Fibroblast of lung (primary cell): ENCODE measurements around the gene MYO1A. TPM values are rescaled to one million over a fixed set of nuclear protein-coding genes. Genes with fewer than 3 reads are reported as not detected.
"Not testable (repeated sequence)": the region's sequence is repeated elsewhere in the genome, so short reads cannot be mapped to it uniquely, and the experiment has no call there.

Experiments used
- DNase-seq, 2 donors: peaks; one replicate each; pipeline versions ENCODE4 v3.0.0 to v3.0.0-alpha.2; 2010; ENCODE audit warnings: low read depth in 2 of 2
- H2AFZ ChIP-seq: 2 replicates; pipeline ENCODE4 v1.5.1; 2012; ENCODE audit warnings: low read length, control low read depth, inconsistent platforms
- H3K27ac ChIP-seq: 2 replicates; pipeline ENCODE4 v1.5.1; 2011; ENCODE audit warnings: low read length, control low read depth; ENCODE audit not compliant: insufficient read depth
- H3K27me3 ChIP-seq: 2 replicates; pipeline ENCODE4 v1.5.1; 2011; ENCODE audit warnings: mild to moderate bottlenecking, low read length; ENCODE audit not compliant: control insufficient read depth, insufficient read depth
- H3K36me3 ChIP-seq: 2 replicates; pipeline ENCODE4 v1.5.1; 2011; ENCODE audit warnings: low read length; ENCODE audit not compliant: control insufficient read depth, insufficient read depth
- H3K4me1 ChIP-seq: 2 replicates; pipeline ENCODE4 v1.5.1; 2011; ENCODE audit warnings: low read length; ENCODE audit not compliant: control insufficient read depth, insufficient read depth; ENCODE audit errors: extremely low read depth
- H3K4me2 ChIP-seq: 2 replicates; pipeline ENCODE4 v1.5.1; 2011; ENCODE audit warnings: low read length, control low read depth; ENCODE audit not compliant: insufficient read depth; ENCODE audit errors: extremely low read depth
- H3K4me3 ChIP-seq, 4 experiments: fragments of 200-600 bp in 1 of 4; sonication (generic) in 1 of 4; replicated peaks in 1 of 4; 2 replicates each; pipeline ENCODE4 v1.5.1; 2011 to 2016; ENCODE audit warnings: low read length in 4 of 4, low read depth in 3 of 4, mild to moderate bottlenecking in 3 of 4, control low read depth in 2 of 4, inconsistent platforms in 1 of 4, mixed read lengths in 1 of 4; ENCODE audit not compliant: insufficient read depth in 1 of 4; ENCODE audit errors: control extremely low read depth in 1 of 4
- H3K79me2 ChIP-seq: 2 replicates; pipeline ENCODE4 v1.5.1; 2012; ENCODE audit warnings: mild to moderate bottlenecking, low read length, inconsistent platforms; ENCODE audit not compliant: control insufficient read depth, insufficient read depth
- H3K9ac ChIP-seq: 2 replicates; pipeline ENCODE4 v1.5.1; 2011; ENCODE audit warnings: mild to moderate bottlenecking, low read length, control low read depth; ENCODE audit not compliant: insufficient read depth
- H3K9me3 ChIP-seq: 2 replicates; pipeline ENCODE4 v1.5.1; 2012; ENCODE audit warnings: low read depth, low read length; ENCODE audit not compliant: control insufficient read depth, insufficient read depth
- H4K20me1 ChIP-seq: 2 replicates; pipeline ENCODE4 v1.5.1; 2011; ENCODE audit warnings: low read length; ENCODE audit not compliant: control insufficient read depth, insufficient read depth; ENCODE audit errors: extremely low read depth
- CTCF ChIP-seq, 2 donors: IDR thresholded peaks in 1 of 2; conservative IDR thresholded peaks in 1 of 2; 1 replicate in 1 of 2; 2 replicates in 1 of 2; pipeline ENCODE4 v1.5.1; 2011 to 2012; ENCODE audit warnings: low read length in 2 of 2, control low read depth in 1 of 2, inconsistent platforms in 1 of 2, low read depth in 1 of 2, mild to moderate bottlenecking in 1 of 2
- EZH2 ChIP-seq: IDR thresholded peaks from 2 replicates; pipeline ENCODE4 v1.5.1; 2012; ENCODE audit warnings: low read length, control low read depth, mild to moderate bottlenecking; ENCODE audit errors: missing control alignments
- polyA plus RNA-seq, 2 donors: library from polyadenylated mRNA; depleted of rRNA in 1 of 2; stranded (reverse) in 1 of 2; unstranded in 1 of 2; fragments of >200 nt; gene quantifications; 2 replicates each; pipeline ENCODE4 v1.2.1, GENCODE V29; 2011 to 2012; ENCODE audit warnings: missing spikeins in 1 of 2
- total RNA-seq: library from RNA; depleted of rRNA; stranded (reverse); fragments of >200 nt; gene quantifications from 2 replicates; pipeline ENCODE4 v1.2.1, GENCODE V29; 2014

The MYO1A gene
- total and polyA plus RNA-seq, 2 donors (not counting 1 experiment from before 2014, with no cell fraction given) = 0.01 to 0.17 TPM

DNA sequence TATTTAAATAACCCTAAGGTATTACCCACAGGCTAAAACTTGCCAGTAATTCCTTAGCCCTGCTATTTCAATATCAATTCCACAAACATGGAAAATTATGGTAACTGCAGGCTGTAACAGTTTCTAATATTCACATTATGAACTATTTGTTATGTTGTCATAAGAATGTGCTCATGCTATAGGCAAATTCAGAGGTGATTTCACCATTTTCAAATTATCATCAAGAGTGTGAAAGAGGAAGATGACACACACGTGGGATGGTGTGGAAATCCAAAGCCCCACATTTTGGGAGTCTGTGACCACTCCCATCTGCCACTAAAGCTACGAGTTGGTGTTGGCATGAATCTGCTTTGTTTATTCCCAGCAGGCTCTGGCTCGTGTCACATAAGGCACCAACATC is 5.9 kb upstream of the MYO1A start:
- Histone ChIP-seq H3K27ac (no peak overlapping the region), H3K4me1 (no peaks in the 10 kb centered on the region), H3K36me3 (peaks cover 5% of the 10 kb centered on the region), H3K27me3 (no peaks in the 10 kb centered on the region), H3K79me2 (no peaks in the 10 kb centered on the region), H4K20me1 (no peaks in the 10 kb centered on the region), H3K4me3 (no peak overlapping the region), H2AFZ (no peak overlapping the region), H3K9me3 (no peaks in the 10 kb centered on the region), H3K9ac (no peak overlapping the region), H3K4me2 (no peak overlapping the region)
- TF ChIP-seq CTCF (conservative IDR thresholded peaks at IDR 0.05 in 1 of 2, IDR thresholded peaks at IDR 0.05 in 1 of 2; ENCODE audit: low read depth in 1 of 2, low read length in 2 of 2) (no peak), EZH2 (no peak)
- no peak for DNase-seq

GRCh38 chr12:57053901-57054300 is 4.0 kb upstream of the MYO1A start:
- H3K36me3 ChIP-seq, H2AFZ ChIP-seq, H3K4me3 ChIP-seq, H3K9ac ChIP-seq, H3K4me2 ChIP-seq, H3K27ac ChIP-seq, H3K9me3 ChIP-seq, DNase-seq, H3K4me1 ChIP-seq, H3K27me3 ChIP-seq, H4K20me1 ChIP-seq, H3K79me2 ChIP-seq: not testable (repeated sequence)

DNA sequence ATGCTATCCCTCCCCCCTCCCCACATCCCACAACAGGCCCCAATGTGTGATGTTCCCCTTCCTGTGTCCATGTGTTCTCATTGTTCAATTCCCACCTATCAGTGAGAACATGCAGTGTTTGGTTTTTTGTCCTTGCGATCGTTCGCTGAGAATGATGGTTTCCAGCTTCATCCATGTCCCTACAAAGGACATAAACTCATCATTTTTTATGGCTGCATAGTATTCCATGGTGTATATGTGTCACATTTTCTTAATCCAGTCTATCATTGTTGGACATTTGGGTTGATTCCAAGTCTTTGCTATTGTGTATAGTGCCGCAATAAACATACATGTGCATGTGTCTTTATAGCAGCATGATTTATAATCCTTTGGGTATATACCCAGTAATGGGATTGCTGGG is 3.2 kb upstream of the MYO1A start:
- H3K79me2 ChIP-seq, H3K36me3 ChIP-seq, H3K9me3 ChIP-seq, H3K4me1 ChIP-seq, DNase-seq, H3K4me3 ChIP-seq, H3K4me2 ChIP-seq, H3K9ac ChIP-seq, H3K27ac ChIP-seq, H4K20me1 ChIP-seq, H2AFZ ChIP-seq, H3K27me3 ChIP-seq: not testable (repeated sequence)

DNA sequence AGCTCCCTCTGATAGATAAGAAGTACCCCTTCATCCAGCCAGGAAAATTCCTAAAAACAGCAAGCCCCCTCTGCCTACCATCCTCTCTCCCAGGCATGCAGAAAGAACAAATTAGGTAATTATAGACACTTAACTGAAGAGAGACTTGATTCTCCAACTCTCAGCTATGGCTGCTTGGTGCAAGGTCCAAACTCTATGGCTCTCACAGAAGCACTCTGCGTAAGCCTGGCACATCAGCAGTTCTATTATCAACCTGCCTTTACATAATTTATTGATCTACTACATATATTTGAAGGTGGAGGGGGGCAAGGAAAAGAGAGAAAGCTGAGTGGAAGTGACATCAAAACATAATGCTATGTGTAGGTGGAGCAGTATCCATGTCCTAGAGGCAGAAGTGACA is 1.1 kb upstream of the MYO1A start:
- H3K79me2 ChIP-seq = no peaks in the 10 kb centered on the region
- no peaks in the 10 kb centered on the region for H3K4me1 ChIP-seq

More for the DNA sequence above, 1.1 kb upstream of the MYO1A start:
- no peak for TF ChIP-seq EZH2
- no peak for TF ChIP-seq CTCF (conservative IDR thresholded peaks at IDR 0.05 in 1 of 2, IDR thresholded peaks at IDR 0.05 in 1 of 2; ENCODE audit: low read depth in 1 of 2, low read length in 2 of 2)
- Histone ChIP-seq H3K27me3 (peaks cover 3% of the 10 kb centered on the region), H3K9ac (no peak overlapping the region), H3K4me2 (no peak overlapping the region), H3K36me3 (peaks cover under 1% of the 10 kb centered on the region), H2AFZ (no peak overlapping the region), H3K27ac (no peak overlapping the region), H4K20me1 (no peaks in the 10 kb centered on the region), H3K9me3 (no peaks in the 10 kb centered on the region), H3K4me3 (no peak overlapping the region)
- DNase-seq = no peak
